H9 (cell line): ENCODE measurements around the gene LGMN. TPM values are rescaled to one million over a fixed set of nuclear protein-coding genes. Genes with fewer than 3 reads are reported as not detected.

ENCODE experiments used
- DNase-seq: peaks from one replicate; pipeline ENCODE4 v3.0.0-alpha.2; 2017
- H2AFZ ChIP-seq: one replicate; pipeline ENCODE4 v1.6.1; 2013; ENCODE audit warnings: mild to moderate bottlenecking, low read length, control low read depth, moderate library complexity
- H2AK5ac ChIP-seq: 2 replicates; pipeline ENCODE4 v1.6.1; 2013; ENCODE audit warnings: low read length, control low read depth, mixed read lengths; ENCODE audit not compliant: insufficient read length
- H2BK120ac ChIP-seq: one replicate; pipeline ENCODE4 v1.6.1; 2013; ENCODE audit warnings: low read depth, mild to moderate bottlenecking, low read length, control low read depth, inconsistent platforms; ENCODE audit not compliant: poor library complexity, severe bottlenecking
- H2BK12ac ChIP-seq: 2 replicates; pipeline ENCODE4 v1.6.1; 2013; ENCODE audit warnings: low read length, control low read depth, mixed read lengths, low read depth; ENCODE audit not compliant: insufficient read length
- H2BK15ac ChIP-seq: 2 replicates; pipeline ENCODE4 v1.6.1; 2013; ENCODE audit warnings: low read depth, low read length, control low read depth
- H2BK20ac ChIP-seq: one replicate; pipeline ENCODE4 v1.6.1; 2013; ENCODE audit warnings: low read depth, mild to moderate bottlenecking, low read length, control low read depth, inconsistent platforms; ENCODE audit not compliant: poor library complexity, severe bottlenecking
- H2BK5ac ChIP-seq: 2 replicates; pipeline ENCODE4 v1.6.1; 2013; ENCODE audit warnings: low read length, control low read depth, mixed read lengths; ENCODE audit not compliant: insufficient read length
- H3K14ac ChIP-seq: 2 replicates; pipeline ENCODE4 v1.6.1; 2013; ENCODE audit warnings: low read length, control low read depth; ENCODE audit not compliant: insufficient read depth
- H3K18ac ChIP-seq: 2 replicates; pipeline ENCODE4 v1.6.1; 2013; ENCODE audit warnings: low read depth, mild to moderate bottlenecking, mixed read lengths, low read length, control low read depth; ENCODE audit not compliant: insufficient read length
- H3K23ac ChIP-seq: 2 replicates; pipeline ENCODE4 v1.6.1; 2013; ENCODE audit warnings: low read length, control low read depth, mixed read lengths, low read depth; ENCODE audit not compliant: insufficient read length
- H3K23me2 ChIP-seq: 2 replicates; pipeline ENCODE4 v1.6.1; 2013; ENCODE audit warnings: low read depth, mild to moderate bottlenecking, mixed read lengths, low read length, control low read depth; ENCODE audit not compliant: insufficient read length, poor library complexity, severe bottlenecking
- H3K27ac ChIP-seq: 2 replicates; pipeline ENCODE4 v1.5.1; 2013; ENCODE audit warnings: low read length, control low read depth, mixed read lengths, low read depth; ENCODE audit not compliant: insufficient read length
- H3K27me3 ChIP-seq: 2 replicates; pipeline ENCODE4 v1.6.1; 2013; ENCODE audit warnings: low read length, control low read depth, inconsistent platforms; ENCODE audit not compliant: insufficient read depth
- H3K4ac ChIP-seq: 2 replicates; pipeline ENCODE4 v1.6.1; 2013; ENCODE audit warnings: low read depth, mild to moderate bottlenecking, control low read depth, inconsistent platforms, low read length, moderate library complexity
- H3K4me1 ChIP-seq: 2 replicates; pipeline ENCODE4 v1.6.1; 2013; ENCODE audit warnings: low read length, control low read depth, inconsistent platforms; ENCODE audit not compliant: insufficient read depth
- H3K4me2 ChIP-seq: 2 replicates; pipeline ENCODE4 v1.6.1; 2013; ENCODE audit warnings: low read length, control low read depth, mixed read lengths; ENCODE audit not compliant: insufficient read length, insufficient read depth
- H3K56ac ChIP-seq: 2 replicates; pipeline ENCODE4 v1.6.1; 2013; ENCODE audit warnings: low read depth, mild to moderate bottlenecking, mixed read lengths, low read length, control low read depth; ENCODE audit not compliant: insufficient read length
- H3K79me1 ChIP-seq: 2 replicates; pipeline ENCODE4 v1.6.1; 2013; ENCODE audit warnings: low read depth, mild to moderate bottlenecking, moderate library complexity, low read length, control low read depth, inconsistent platforms; ENCODE audit not compliant: insufficient read depth, poor library complexity, severe bottlenecking
- H3K79me2 ChIP-seq: 2 replicates; pipeline ENCODE4 v1.6.1; 2013; ENCODE audit warnings: low read length, control low read depth, inconsistent platforms; ENCODE audit not compliant: insufficient read depth
- H3K9ac ChIP-seq: 2 replicates; pipeline ENCODE4 v1.6.1; 2013; ENCODE audit warnings: low read length, control low read depth, mixed read lengths; ENCODE audit not compliant: insufficient read length; ENCODE audit errors: extremely low read depth
- H3K9me3 ChIP-seq: one replicate; pipeline ENCODE4 v1.6.1; 2013; ENCODE audit warnings: low read depth, low read length, inconsistent platforms; ENCODE audit not compliant: control insufficient read depth
- H3T11ph ChIP-seq: one replicate; pipeline ENCODE4 v1.6.1; 2013; ENCODE audit warnings: mild to moderate bottlenecking, low read length, control low read depth, inconsistent platforms
- H4K20me1 ChIP-seq: one replicate; pipeline ENCODE4 v1.6.1; 2013; ENCODE audit not compliant: control insufficient read depth, insufficient read length, insufficient read depth
- H4K5ac ChIP-seq: 2 replicates; pipeline ENCODE4 v1.6.1; 2013; ENCODE audit warnings: low read depth, mild to moderate bottlenecking, mixed read lengths, low read length, control low read depth; ENCODE audit not compliant: insufficient read length
- H4K8ac ChIP-seq: replicated peaks from 2 replicates; pipeline ENCODE4 v1.6.1; 2013; ENCODE audit warnings: low read length, control low read depth, mixed read lengths, low read depth; ENCODE audit not compliant: insufficient read length
- H4K91ac ChIP-seq: 2 replicates; pipeline ENCODE4 v1.6.1; 2013; ENCODE audit warnings: low read depth, mild to moderate bottlenecking, moderate library complexity, mixed read lengths, low read length, control low read depth; ENCODE audit not compliant: insufficient read length
- H3K27ac Mint-ChIP-seq, 3 experiments: 2 replicates in 2 of 3; 3 replicates in 1 of 3; pipeline ENCODE4 v1.8.0; 2020 to 2021; ENCODE audit warnings: mixed read lengths in 3 of 3, mild to moderate bottlenecking in 1 of 3, moderate library complexity in 1 of 3
- H3K27me3 Mint-ChIP-seq: 2 replicates; pipeline ENCODE4 v1.8.0; 2021; ENCODE audit warnings: low read depth, mild to moderate bottlenecking, moderate library complexity, mixed read lengths
- H3K36me3 Mint-ChIP-seq, 3 experiments: 2 replicates in 2 of 3; 3 replicates in 1 of 3; pipeline ENCODE4 v1.8.0; 2020 to 2021; ENCODE audit warnings: low read depth in 3 of 3, mixed read lengths in 3 of 3; ENCODE audit not compliant: insufficient read depth in 1 of 3
- H3K4me1 Mint-ChIP-seq, 2 experiments: 2 replicates each; pipeline ENCODE4 v1.8.0; 2020; ENCODE audit warnings: mixed read lengths in 2 of 2
- H3K4me3 Mint-ChIP-seq, 2 experiments: 2 replicates in 1 of 2; 3 replicates in 1 of 2; pipeline ENCODE4 v1.8.0; 2020 to 2021; ENCODE audit warnings: mild to moderate bottlenecking in 2 of 2, mixed read lengths in 2 of 2, moderate library complexity in 1 of 2
- H3K9me3 Mint-ChIP-seq, 2 experiments: 2 replicates in 1 of 2; 3 replicates in 1 of 2; pipeline ENCODE4 v1.8.0; 2020; ENCODE audit warnings: mild to moderate bottlenecking in 2 of 2, mixed read lengths in 2 of 2, moderate library complexity in 1 of 2
- CTCF ChIP-seq: fragments of 200-600 bp; sonication (generic); conservative IDR thresholded peaks from 3 replicates; pipeline ENCODE4 v1.8.0; 2021; ENCODE audit warnings: antibody characterized with exemption, mild to moderate bottlenecking
- WGBS: extraction: QIAGEN DNeasy Blood & Tissue Kit; methylation state at CpG from one replicate; pipeline ENCODE4 v1.1.7; 2013; ENCODE audit warnings: missing lambda C conversion rate, low lambda C conversion rate, mixed read lengths; ENCODE audit not compliant: insufficient read length; ENCODE audit errors: extremely low coverage; 5-methylcytosine and 5-hydroxymethylcytosine counted together
- total RNA-seq: library from RNA; stranded (reverse); gene quantifications from 2 replicates; pipeline ENCODE4 v1.2.1, GENCODE V29; 2021

LGMN gene
- total RNA-seq, 1 experiment from 2014 or later = 55.3 TPM

- H2BK5ac ChIP-seq = no peak overlapping the region
- no peaks in the 10 kb centered on the region for H3K9me3 ChIP-seq
- H3K4ac ChIP-seq = no peak overlapping the region
- Mint-ChIP-seq H3K4me3 (no peak overlapping the region), H3K4me1 (peaks cover 8 to 15% of the 10 kb centered on the region in 2 experiments; a peak in 3 of 4 replicates), H3K36me3 (peaks cover 1 to 12% (median 5%) of the 10 kb centered on the region in 3 experiments; a peak in 6 of 7 replicates), H3K27ac (0 out of 7 replicates have a peak overlapping the region, but pooled peaks of 1 of the 3 experiments have one; percentile 3), H3K9me3 (no peaks in the 10 kb centered on the region), H3K27me3 (no peaks in the 10 kb centered on the region; the same call in 1 of the 2 replicates)
- DNase-seq = no peak
- WGBS = no CpG with 5 or more reads among the region's 4 CpGs
- H3T11ph ChIP-seq = no peak overlapping the region
- no peak overlapping the region for H3K9ac ChIP-seq
- no peak overlapping the region for H4K91ac ChIP-seq
- no peak overlapping the region for H2BK12ac ChIP-seq
- H3K23me2 ChIP-seq = no peaks in the 10 kb centered on the region
- H3K18ac ChIP-seq = no peak overlapping the region
- H2AFZ ChIP-seq = no peak overlapping the region
- no peak overlapping the region for H4K5ac ChIP-seq
- no peak overlapping the region for H3K23ac ChIP-seq
- no peak overlapping the region for H2BK15ac ChIP-seq
- no peaks in the 10 kb centered on the region for H3K27me3 ChIP-seq
- no peak for TF ChIP-seq CTCF
- H2BK20ac ChIP-seq = no peak overlapping the region
- H3K56ac ChIP-seq = no peak overlapping the region
- H3K79me1 ChIP-seq = peaks cover 9% of the 10 kb centered on the region
- no peak overlapping the region for H4K8ac ChIP-seq
- H3K79me2 ChIP-seq = no peaks in the 10 kb centered on the region; the same call in 1 of the 2 replicates
- H3K4me1 ChIP-seq = peaks cover 7% of the 10 kb centered on the region; the same call in 1 of the 2 replicates
- H2BK120ac ChIP-seq = no peak overlapping the region
- H3K27ac ChIP-seq = no peak overlapping the region
- no peak overlapping the region for H3K4me2 ChIP-seq
- no peak overlapping the region for H2AK5ac ChIP-seq
- no peaks in the 10 kb centered on the region for H4K20me1 ChIP-seq
- H3K14ac ChIP-seq = no peak overlapping the region
Observed at GRCh38 chr14:92737619-92738188, 10.7 kb downstream of the LGMN start.
